TTC549 (cell line): ENCODE measurements around the gene LYST.
A peak's percentile ranks its signal among the peaks of the same experiment; 100 is the strongest.

Experiments used
- FAIRE-seq: peaks from 2 replicates; lab custom pipeline; 2012; peaks lifted over from hg19 to GRCh38; lab: Jason Lieb, UNC

The LYST gene

DNA sequence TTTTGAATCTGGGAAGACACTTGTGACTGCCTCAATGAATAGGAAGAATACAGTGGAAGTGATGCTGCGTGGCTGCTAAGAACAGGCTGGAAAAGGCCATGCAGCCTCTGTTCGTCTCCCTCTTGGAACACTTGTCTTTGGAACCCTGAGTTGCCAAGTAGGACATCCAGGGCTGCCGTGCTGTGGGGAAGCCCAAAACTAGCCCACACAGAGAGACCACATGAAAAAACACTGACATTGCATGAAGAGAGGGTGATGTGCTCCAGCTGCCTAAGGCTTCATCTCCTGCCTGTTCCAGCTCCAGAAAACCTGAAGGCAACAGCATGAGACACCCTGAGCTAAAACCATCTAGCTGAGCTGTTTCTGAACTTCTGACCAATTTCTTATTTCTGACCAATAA lies 156.0 kb downstream of the LYST start:
- no peak for FAIRE-seq

DNA sequence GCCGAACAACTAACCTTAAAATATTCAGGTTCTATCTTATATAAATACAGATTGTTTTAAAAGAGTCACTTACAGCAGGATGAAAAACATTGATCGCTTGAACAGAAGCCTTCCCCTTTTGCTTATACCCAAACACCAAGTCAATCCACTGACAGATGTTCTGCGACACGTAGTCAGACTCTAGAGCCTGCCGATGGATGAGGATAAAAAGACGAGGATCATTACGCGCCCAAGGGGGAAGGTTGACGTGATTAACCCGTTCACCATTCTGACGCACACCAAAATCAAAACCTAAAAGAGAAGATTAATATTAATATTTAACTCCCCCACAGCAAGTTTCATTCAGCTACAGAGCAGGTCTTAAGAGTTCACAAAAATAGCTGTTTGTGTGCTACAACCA lies 157.7 kb downstream of the LYST start:
- FAIRE-seq: no peak

DNA sequence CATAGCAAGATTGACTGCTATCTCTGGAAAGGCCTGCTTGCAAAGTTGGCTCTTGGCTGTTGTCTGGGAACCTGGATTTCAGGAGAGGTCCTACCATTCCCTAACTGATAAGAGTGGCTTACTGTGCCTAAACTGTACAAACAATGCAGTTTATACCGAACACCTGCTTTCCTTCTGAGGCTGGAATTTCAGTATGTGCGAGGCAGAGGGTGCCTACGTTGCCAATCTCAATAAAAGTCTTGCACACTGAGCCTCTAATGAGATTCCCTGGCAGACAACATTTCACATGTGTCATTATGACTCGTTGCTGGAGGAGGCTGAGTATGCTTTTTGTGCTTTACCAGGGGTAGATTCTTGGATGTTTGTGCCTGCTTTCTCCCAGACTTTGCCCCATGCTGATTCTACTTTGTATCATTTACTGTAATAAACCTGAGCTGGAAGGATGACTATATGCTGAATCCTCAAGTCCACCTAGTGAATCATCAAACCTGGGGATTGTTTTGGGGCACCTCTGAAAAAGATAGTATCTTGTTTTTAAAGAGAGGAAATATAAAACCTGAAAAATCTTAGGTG lies 158.2 kb downstream of the LYST start:
- no peak for FAIRE-seq

DNA sequence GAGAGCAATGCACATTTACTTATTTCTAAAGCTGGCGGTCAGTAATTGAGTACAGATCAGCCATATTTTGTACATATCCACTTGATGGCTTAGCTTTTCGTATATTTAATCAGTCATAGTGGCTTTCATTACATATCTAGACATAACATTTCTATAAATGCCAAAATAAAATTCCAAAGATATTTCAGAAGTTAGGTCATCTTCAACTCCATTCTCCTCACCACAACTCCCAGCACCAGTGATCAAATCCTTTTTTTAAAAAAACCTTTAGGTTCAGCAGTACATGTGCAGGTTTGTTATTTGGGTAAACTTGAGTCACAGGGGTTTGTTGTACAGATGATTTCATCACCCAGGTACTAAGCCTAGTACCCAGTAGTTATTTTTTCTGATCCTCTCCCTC lies 163.2 kb downstream of the LYST start:
- FAIRE-seq: no peak

DNA sequence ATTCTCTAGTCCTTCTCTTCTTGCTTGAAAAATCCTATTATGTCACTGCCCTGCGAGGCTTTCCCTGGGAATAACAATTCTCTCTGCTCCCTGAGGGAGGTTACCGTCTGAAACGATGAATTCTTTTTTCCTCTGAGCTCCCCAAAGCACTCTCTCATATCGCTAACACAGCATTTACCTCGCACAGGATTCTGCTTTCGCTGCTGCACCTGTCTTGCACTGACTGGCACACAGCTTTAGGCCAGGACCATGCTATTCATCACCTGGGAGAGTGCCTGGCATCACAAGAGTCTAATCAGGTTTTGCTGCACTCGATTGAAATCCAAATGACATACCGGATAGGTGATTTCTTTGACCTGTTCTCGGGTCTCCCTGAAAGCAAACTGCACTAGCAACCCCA lies 164.3 kb downstream of the LYST start:
- no peak for FAIRE-seq

DNA sequence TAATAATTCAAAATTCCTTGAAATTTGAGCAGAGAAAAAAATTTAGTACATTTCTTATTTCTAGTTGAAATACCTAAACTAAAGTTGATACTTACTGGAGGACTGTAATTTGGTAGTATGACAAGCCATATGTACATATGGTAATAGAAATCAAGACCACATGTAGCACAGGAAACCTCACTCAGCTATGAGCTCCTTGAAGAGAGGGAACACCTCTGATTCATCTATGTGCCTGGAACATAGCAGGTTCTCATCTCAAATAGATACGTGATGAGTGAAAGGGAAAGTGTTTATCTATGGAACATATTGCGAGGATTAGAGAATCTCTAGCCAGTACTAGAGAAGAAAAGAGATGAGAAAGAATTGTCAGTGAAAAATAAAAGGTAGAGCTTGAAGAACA lies 169.2 kb downstream of the LYST start:
- peak; percentile 46 for FAIRE-seq

DNA sequence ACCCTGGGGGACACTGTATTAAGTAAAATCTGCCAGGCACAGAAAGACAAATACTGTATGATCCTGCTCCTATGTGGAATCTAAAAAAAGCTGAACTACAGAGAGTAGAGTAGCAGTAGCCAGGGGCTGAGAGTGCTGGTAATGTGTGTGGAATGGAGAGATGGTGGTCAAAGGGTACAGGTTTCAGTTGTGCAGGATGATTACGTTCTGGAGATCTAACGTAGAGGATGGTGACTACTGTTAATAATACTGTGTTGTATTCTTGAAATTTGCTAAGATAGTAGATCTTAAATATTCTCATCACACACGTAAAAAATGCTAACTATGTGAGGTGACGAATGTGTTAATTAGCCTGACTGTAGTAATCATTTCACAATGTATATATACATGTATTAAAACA lies 177.3 kb downstream of the LYST start:
- no peak for FAIRE-seq

DNA sequence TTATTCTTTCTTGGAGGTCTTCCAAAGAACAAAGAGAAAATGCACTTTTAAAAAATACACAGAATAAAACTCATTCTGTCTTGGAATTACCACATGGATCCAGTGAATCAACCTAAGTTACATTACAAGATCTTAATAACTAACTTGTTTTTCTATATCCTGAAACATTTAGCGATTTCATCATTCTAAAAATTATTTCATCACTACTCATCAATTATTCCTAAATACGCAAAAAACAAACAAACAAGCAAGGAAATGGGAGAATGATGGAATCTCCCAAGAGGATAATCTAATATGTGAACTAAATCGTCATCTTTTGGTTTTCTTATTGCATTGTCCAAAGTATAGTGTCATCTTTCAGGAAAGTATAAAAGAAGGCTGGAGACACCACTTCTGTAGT lies 178.6 kb downstream of the LYST start:
- peak; percentile 80 for FAIRE-seq

DNA sequence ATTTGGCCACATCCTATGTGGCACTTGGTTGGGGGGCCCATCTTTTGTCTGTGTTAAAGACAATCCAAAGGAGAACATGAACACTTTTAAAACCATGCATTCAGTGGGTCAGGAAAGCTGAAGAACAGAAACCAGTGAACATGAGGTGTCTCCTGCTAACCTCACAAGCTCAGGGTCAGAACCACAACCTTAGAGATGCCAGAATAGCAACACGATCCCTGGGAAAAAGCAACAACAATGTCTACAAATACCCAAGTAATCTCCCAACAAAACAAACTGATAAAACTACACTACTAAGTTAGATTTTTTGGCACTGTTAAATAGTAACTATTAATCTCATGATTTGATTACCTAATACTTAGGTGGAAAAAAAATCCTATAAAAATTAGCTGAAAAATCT lies 183.1 kb downstream of the LYST start:
- FAIRE-seq: peak; percentile 45

DNA sequence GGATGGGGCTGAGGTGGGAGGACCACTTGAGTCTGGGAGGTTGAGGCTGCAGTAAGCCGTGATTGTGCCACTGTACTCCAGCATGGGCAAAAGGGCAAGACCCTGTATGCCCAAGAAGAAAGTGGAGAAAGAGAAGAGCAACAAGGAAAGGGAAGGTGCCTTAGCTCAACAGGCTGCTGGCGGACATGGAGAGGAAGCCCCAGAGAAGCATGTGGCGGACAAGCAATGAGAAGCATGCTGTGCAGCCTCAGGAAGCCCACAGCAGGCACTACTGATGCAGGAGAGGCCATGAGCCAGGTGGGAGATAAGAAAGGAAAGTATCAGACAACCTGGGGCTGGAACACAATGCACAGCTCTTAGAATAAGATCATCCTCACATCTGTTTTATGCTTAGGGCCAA lies 184.5 kb downstream of the LYST start:
- FAIRE-seq: no peak

DNA sequence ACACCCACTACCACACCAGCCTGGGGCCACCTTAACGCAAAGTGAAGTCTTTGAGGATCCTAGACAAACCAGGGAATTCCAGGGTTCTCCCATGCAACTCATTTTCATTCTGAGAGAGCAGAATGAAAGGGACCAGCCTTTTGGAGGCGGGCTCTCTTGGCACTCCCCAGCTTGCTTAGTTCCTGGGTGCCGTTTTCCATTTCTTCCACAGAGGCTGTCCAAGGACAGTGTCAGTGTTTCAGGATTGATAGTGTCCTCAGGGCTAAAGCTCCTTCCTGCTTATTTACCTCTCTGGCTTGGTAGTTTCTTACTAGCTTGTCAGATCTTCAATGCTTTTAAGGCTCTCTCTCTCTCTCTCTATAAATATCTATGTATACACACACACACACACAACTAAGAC lies 187.1 kb downstream of the LYST start:
- FAIRE-seq: no peak

DNA sequence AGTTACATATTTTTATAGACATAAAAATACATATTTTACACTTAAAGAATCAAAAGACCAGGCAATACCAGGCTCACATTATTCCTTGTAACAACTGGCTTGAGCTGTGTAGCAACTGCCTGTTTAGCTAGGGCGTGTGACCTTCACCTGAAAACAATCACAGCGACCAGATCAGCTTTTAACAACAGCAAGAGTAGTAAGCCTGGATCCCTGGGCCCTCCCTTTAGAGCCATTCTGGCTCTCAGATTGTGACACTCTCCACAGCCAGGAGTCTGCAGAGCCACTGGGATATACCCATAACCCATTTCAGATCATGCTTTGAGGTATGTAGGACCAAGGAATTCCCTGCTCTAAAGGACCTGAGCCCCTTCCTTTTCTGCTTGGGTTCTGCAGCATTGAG lies 187.7 kb downstream of the LYST start:
- FAIRE-seq: no peak

DNA sequence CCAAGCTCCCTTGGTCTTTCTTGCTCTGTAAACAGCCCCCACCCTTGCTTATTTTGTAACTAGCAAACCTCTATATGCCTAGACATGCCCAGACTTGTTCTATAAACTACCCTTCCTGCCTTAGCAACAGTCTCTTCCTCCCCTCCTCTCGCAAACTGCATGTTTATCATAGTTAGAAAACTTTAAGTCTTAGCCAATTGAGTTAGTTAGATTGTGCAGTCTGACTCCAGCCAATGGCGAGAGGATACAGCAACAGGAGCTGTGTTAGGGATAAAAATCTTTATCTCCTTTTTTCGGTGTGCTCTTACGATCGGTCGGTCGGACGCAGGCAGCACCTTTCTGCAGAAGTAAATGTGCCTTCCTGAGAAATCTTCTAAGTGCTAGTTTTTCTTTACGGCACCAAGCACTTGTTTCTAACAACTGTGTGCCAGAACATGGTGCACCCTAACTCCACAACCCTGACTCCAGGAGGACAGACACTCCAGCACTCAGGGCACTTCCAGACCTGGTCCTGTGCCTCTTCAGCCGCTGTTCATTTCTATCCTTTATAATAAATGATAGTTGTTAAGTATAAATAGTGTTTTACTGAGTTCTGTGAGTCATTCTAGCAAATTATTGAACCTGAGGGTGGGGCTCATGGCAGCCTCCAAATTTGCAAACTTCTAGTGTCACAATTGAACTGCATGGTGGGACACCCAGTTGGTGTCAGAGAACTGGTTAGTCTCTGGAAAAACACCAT lies 191.4 kb downstream of the LYST start:
- FAIRE-seq: peak; percentile 91

DNA sequence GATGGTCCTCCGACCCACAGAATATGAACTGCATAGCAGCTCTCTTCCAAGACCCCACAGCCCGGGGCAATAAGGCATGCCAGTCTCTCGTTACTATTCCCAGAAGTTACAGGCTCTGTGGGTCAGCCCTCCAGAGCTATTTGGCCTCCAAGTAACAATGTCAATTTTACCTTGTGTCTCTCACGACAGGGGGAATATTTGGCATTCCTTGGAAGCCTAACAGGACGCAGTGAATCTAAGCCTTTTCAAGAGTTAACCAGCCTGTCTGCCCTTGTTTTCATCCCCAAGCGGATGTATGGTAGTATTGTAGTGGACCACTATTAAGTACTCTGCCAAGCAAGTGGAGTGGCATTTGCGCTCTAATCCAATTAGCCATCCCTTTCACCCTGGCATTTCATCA lies 192.7 kb downstream of the LYST start:
- FAIRE-seq: no peak

DNA sequence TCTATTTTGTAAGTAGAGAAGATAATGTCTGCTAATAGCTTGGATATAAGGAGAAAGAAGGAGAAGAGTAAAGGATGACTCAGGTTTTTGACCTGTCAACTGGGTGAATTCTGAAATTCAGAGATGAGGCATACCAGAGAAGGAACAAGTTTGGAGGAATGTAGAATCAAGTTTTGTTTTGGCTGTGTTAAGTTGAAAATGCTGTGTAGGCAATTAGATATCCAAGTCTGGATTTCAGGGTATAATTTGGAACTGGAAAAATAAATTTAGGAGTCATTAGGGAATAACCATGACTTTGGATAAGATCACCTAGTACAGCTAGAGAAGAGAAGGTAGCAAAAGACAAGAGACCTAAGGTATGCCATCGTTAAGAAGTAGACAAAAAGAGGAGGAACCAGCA lies 194.7 kb downstream of the LYST start:
- no peak for FAIRE-seq

DNA sequence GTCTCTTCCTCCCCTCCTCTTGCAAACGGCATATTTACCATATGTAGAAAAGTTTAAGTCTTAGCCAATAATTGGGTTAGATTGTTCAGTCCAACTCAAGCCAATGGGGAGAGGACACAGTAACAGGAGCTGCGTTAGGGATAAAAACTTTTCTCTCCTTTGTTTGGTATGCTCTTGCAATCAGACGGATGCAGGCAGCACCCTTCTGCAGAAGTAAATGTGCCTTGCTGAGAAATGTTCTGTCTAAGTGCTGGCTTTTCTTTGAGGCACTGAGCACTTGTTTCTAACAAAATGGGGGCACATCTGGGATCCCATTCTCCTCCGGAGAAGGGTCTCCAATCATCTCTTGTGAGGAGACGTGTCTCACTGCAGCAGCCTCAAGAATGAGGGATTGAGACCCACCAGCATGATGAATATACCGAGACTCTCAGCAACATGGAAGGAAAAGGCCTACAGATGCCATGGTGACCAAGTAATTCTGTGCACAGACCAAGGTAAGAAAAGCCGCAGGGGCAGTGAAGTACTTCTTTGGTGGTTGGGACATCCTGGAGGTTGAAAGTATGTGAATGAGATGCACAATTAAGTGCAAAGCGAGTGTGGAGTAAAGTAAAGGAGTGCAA lies 196.4 kb downstream of the LYST start:
- no peak for FAIRE-seq

DNA sequence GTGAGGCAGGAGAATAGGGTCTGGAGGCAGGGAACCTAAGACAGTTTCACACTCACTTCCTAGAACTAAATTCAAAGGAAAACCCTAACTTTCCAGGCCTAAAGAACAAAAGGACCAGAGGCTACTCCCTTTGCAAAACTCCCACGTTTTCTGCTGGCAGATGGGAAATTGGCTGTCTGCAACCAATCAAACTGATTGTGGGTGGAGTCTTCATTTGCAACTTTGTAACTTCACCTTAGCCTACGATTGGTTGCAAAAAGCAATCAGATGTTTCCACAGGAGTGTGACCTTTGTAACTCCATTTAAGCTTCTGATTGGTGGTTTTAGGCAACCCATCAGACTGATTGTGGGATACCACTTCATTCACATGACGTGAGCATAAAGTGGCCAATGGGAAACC lies 197.4 kb downstream of the LYST start:
- FAIRE-seq: no peak

DNA sequence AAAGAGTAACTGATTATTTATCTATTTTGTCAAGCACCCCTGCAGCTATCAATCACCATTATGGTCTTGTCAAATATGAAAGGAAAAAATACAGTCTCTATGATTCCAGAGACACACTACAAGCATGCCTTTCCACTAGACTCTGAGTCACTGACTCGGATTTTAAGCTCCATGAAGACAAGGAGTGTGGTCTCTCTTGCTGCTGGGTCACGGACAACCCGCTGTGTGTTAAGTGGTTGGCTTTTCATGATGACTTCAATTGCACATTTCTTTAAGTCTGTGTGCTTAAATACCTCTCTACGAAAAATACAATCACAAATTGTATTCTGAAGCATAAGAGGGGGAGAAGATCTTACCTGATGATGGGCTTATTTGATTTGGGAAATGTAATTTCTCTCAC lies 203.1 kb downstream of the LYST start:
- no peak for FAIRE-seq

DNA sequence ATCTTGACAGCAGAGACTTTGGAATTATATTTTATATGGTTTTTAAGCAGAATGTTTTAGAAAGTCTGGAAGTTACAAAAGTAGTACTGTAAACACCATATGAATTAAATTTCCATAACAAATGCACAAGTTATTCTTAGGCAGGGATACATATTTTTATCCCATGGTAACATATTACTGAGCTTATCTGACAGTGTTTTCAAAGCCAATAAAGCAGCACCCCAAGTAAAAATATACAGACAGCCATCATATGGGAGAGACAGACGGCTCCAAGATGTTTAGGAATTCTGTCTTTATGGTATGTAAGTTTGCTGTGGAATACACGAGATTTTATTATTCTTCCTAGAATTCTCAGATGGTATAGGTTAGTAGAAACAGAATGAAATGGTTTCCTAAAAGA lies 205.1 kb downstream of the LYST start:
- FAIRE-seq: peak; percentile 60

DNA sequence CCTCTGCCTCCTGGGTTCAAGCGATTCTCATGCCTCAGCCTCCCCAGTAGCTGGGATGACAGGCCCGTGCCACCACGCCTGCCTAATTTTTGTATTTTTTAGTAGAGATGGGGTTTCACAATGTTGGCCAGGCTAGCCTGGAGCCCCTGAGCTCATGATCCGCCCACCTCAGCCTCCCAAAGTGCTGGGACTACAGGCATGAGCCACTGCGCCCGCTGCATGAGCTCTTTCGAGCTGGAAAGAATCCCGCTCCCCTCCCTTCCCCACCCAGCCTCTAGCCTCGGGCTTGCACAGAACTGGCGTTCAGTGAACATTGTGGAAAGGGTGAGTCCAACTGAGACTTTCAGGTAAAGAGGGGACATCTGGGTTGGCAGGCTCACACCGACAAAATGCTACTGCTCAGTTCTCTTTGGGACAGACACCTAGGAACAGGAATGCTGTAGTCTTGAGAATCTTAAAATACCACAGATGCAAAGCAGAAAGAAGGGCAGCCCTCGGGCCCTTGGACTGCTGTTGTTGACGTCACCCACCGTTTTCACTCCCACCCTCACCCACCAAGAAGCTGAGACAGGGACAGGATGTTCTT lies 207.4 kb downstream of the LYST start:
- no peak for FAIRE-seq

DNA sequence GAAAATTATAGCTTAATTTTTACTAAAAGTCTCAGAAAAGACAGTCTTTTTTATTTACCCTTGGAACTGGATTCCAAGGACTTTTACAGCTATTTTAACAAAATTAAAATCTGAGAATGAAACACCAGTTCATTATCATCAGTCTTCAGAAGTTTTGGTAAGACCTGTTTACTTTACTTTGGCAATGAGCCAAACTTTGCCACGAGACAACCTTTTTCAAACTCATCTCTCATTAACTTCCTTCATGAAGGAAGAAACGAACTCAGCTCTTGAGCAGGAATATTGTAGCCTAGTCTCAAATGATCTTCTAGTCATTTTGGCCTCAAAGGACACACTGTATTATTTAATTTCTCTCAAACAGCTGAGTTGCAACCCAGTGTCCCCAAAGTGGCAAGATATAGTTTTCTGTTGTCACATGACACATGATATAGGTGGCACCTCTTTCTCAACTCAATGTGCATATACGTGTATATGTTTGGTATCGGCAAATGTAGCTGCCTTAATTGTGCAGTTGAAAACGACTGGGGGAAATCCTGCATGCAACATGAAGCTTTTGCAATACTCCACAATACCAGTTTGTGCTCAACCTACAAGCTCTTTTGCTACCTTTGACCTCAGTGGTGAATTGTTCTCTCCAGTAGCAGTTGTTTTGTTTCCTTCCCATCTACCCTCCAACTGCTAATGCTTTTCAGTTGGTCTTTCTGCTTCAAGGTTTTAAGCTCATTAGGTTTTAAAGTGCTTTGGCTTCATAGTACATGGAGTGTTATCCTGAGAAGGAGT lies 208.8 kb downstream of the LYST start:
- FAIRE-seq: no peak

DNA sequence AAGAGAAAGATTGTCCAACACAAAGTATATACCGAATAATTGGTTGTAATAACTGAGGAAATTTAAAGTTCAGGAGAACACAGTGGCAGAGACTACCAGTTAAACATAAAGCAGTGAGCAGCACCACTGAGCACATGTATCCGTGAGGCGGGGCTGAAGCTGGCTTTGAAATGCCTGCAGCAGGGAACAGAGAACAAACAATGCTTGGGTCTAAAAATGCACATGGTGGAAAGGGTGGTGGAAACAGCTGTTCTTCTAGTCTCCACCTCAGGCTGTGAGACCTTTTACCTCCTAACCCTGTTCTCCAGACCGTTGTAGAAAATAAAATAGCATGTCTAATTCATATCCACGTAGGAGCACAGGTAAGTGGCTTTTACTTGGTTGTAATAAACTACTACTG lies 209.4 kb downstream of the LYST start:
- FAIRE-seq: no peak

DNA sequence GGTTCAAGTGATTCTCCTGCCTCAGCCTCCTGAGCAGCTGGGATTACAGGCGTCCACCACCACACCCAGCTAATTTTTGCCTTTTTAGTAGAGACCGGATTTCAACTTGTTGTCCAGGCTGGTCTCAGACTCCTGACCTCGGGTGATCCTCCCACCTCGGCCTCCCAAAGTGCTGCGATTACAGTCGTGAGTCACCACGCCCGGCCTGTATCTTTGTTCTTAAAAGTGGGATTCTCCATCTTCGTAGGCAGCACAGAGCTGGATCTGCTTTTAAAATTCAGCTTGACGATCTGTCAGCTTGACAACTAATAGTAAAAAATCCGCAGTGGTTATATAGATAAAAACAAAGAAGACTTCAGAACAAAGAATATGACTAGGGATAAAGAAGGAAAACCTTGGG lies 214.3 kb downstream of the LYST start:
- no peak for FAIRE-seq
